Fibroblast of peridontal ligament (primary cell): ENCODE measurements around the gene ATG7.

Experiments
- DNase-seq: peaks from one replicate; pipeline ENCODE4 v3.0.0-alpha.2; 2010; ENCODE audit errors: extremely low read depth

The ATG7 gene

DNA sequence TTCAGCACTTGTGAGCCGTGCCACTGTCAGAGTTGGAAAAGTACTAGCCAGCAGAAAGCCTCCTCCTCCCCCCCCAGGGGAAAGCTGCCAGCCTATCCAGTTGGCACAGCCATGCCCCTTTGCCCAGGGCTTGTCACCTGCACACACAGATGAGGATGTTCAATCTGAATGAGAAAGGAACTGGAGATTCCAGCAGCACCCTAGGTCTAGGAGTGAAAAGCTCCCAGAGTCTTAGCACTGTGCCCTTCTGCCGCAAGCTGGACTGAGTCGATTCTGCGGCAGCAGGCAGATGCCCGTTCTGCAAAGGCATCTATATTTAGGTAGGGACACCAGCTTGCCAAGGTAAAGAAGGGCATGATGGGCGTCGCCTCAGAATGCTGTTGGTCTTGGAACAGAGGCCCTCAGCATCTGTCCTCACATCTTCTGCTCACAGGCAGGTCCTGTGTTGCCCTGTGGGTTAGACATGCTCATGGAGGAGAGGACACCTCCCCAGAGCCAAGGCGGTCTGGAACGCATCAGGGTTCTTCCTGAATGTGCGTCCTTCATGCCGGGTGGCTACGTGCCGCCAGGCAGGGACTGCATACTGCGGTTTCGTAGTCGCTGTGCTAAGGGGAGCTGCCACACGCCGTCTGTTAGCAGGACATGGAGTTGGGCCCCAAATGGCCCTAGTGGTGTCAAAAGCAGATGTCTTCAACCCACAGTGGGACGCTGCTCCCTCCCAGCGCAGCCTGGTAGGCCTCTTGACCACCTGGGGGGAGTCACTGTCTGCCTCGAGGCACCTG lies 262.0 kb downstream of the ATG7 start:
- DNase-seq: no peak

DNA sequence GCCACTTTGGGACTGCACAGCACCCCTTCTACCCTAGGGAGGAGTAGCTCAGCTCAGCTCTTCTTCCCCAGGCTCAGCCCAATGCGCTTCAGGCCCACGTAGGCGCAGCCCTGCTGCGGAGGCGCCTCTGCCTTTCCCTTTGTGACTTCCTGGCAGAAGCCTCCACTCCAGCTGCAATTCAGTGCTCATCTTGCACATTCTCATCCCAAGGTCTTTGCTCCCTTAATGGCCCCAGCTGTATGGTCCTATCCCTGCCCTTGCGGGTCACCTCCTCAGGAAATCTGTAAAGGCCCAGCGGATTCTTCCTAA lies 262.6 kb downstream of the ATG7 start:
- DNase-seq: no peak

DNA sequence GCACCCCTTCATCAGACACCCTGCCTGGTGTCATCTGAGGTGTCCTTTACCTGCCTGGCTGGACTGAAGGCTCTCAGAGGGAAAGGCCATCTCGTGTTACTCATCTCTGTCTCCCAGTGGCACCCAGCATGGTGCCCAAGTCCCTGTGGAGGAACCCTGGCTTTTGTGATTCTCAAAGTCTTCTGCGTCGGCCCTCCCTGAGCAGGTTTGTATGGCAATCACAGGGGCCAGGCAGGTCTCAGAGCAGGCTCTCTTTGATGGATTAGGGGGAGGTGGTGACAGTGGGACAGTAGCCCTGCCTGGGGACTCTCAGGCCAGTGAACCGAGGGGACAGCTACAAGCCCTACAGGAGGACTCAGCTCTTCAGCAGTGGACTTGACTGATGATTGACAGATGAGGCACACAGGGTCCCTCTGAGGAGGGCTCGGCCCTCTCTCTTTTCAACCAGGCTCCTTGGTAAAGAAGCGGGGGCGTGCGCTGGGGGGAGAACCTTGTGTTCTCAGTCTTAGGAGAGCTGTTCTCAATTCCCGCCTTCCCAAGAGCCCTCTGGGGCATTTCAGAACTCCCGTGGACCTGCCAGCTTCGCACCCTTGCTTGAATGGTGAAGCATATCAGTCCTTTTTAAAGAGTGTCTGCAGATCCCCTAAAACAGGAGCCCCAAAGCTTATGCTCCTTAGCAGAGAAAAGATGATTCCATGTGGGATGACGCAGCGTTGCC lies 263.2 kb downstream of the ATG7 start:
- DNase-seq: no peak

DNA sequence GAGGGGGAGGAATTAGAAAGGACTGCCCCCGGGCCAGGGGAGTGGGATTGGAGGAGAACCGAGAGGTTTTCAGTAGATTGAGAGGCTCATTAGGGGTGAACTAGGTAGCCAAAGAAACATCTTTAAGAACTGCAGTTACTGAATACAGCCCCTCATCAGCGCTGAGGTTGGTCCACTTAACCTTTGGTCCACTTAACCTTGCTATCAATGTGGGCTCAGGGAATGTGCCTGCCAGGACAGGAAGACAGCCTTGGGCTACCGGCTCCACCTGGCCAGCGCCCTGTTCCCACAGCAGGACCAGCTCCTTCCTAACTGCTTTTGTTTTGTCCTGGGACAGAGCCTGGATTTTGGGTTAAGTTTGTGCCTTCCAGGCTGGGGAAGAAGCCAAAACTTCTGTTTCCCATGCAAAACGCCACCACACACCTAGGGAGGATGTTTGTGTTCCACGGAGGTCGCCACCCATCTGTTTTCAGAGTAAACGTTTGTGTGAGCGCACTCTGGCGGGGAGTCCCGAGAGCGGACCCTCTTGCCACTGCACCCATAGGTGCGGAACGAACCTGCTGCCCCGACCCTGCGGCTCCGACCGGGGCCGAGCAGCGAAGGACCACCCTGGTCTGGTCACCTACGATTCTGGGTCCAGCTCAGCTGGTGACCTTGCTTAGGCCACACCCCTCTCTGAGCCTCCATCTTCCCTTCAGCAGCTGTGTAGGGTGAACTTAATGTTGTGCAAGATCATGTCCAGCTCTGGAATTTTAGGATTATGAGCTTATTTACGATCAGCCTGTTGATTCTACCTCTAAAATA lies 264.1 kb downstream of the ATG7 start:
- DNase-seq: no peak

DNA sequence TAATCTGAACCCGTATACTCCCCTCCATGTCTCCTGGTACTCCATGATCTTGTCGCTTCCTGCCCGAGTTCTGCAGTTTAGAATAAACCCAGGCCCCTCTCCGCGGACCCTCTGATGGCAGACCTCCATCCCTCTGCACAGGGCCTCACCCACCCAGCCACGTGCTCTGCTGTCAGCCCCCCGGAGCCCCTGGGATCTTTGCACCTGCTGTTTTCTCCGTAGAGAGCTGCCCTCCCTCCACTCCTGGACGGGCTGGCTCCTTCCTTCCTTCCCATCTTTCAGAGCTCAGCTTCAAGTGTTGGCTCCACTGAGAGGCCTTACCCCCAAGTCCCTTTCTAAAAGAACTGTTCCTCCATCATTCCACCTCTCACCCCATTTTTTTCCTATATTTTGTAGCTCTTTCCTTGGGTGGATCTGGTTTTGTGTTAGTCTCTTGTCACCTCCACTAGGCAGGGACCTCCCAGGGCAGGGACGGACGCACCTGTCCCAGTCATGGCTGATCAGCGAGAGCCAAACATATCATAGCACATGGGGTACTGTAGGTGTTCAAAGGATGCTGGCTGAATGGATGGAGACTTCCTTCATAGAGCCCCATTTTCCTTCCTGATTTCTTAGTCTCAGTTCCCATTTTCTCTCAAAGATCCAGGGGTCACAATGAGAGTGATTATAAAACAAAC lies 264.9 kb downstream of the ATG7 start:
- DNase-seq: no peak

DNA sequence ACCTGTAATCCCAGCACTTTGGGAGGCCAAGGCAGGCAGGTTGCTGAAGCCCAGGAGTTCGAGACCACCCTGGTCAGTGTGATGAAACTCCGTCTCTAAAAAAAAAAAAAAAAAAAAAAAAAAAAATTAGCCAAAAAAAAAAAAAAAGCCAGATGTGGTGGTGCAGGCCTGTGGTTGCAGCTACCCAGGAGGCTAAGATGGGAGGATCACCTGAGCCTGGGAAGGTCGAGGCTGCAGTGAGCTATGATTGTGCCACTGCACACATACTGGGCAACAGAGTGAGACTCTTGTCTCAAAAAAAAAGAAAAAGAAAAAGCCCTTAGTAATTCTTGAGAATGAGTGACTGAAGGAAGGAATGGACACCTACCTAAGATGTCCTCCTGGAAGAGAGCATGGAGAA lies 266.4 kb downstream of the ATG7 start:
- DNase-seq: no peak

DNA sequence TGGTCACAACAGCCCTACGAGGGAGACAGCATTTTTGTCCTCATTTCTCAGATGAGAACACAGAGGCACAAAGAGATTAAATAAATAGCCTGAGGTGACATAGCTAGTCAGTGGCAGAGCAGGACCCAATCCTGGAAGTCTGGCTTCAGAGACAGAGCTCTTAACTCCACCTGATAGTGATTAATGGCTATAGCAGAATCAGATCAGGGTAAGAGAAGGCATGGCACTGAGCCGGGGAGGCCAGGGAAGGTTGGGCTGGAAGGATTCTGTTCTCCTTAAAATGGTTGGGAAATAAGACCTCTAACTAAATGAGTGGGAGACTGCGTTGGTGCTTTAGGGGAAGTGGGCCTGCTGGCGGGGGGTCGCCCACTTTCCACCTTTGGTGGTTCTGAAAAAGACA lies 267.0 kb downstream of the ATG7 start:
- DNase-seq: no peak

DNA sequence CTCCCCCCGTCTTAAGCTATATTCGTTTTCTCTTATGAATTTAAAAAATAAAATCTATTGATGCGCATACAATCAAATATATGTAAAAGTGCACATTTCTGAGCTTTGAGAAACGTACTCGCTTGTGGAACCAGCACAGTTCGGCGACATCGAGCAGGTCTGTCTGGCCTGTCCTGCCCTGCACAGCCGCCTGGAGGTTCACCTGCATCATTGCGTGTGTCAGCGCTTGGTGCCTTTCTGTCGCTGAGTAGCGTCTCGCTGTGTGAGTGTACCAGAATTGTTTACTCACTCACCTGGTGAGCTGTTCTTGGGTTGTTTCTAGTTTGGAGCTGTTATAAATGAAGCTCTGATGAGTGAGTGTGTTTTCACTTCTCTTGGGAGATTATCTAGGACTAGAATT lies 267.5 kb downstream of the ATG7 start:
- no peak for DNase-seq

DNA sequence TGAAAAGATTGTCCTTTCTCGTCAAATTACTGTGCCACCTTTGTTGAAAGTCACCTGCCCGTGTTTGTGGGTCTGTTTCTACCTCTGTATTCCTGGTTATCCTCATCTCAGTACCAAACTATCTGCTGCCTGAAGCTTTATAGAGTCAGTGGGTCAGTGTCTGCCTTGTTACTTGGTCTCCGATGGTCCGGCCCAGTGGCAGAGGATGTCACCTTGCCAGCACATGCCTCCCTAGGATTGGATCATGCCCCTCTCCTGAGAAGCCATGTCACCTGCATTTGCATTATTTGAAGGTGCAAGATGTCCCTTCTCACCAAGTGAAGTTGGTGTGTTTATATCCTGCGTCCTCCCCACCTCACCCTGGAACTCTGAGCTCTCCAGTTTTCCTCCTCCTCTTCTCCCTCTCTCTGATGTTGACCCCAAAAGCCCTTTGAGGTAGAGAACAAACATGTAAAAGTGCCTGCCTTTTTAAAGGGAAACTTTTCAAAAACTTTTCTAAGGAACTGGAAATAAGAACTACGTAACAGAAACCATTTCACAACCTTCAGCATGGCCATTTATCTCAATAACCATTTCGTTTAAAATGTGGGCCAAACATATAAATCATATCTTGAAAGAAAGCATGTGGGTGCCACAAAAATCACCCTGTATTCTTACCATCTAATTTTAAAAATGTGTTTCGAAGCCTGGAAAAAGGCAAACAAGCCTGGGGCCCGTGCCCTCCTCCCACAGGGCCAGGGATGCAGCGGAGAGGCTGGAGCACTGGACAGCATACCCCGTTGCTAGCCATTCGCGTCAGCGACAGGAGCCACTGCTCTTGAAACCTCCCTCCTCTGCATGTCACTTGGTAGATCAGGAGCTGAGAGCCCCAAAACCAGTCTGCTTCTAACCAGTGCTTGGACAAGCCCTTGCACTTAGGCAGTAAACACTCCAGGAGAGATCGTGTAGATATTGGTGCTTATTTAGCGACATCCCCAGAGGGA lies 269.4 kb downstream of the ATG7 start:
- DNase-seq: no peak

DNA sequence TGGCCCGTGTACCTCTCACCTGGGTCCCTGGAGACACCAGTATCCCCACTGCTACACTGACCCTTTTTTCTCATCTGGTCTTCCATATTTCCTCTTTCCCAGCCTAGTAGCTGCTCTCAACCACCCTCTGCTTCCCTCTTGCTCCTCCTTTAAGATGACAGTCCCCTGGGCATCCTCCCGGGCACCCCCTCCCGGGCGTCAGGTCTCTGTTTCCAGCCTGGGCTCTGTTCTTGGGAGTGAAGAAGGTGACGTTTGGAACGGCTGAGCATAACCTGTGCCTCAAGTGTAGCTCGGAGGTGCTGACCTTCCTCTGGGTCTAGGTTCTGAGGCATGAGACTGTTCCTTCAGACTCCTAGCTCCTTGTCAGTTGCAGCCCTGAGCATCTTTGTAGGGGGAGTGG lies 270.4 kb downstream of the ATG7 start:
- DNase-seq: no peak

DNA sequence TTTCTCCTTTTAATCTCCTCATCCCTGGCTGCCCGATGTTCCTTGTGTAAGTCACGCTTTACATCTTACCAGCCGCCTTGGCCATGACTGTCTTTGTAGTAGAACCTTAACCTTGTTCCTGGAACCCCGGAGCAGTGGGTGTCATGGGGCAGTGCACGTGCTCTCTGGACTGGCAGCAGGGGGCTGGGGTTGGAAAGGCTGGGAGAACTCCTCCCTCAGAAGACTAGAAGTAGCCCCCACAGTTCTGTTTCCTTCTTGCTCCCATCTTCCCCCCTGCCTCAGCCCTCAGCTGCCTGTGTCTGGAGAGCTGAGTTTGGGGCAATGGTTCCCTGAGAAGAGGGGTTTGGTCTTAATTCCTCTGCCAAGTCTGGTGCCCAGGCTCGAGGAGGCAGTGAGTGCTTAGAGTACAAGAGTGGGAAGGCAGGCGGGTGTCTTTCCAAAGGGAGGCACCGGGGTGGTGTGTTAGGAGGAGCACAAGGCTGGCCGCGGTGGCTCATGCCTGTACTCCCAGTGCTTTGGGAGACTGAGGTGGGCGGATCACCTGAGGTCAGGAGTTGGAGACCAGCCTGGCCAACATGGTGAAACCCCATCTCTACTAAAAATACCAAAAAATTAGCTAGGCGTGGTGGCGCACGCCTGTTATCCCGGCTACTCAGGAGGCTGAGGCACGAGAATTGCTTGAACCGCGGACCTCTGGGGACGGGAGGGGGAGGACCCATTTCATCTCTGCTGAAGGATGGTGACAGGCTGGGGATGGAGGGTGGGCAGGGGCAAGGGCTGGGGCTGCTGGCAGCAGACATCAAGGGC lies 271.1 kb downstream of the ATG7 start:
- no peak for DNase-seq

DNA sequence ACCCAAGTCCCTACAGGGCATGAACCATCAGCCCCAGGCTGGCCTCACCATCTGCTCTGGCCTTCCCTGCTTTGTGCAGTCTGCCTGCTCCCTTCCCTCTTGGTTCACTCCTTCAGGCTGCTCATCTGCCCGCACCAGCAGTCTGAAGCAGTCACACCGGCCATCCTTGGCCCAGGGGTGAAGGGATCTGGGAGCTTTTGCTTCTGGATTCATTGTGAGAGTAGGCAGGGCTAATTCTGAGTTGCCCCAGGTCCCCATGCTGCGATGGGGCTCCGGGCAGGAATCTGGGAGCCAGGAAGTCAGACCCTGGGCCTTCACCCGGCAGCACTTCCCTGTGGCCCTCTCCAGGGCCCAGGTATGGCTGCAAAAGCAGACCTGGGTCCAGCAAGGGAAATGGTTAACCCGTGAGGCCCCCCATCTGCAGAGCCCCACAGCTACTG lies 271.8 kb downstream of the ATG7 start:
- no peak for DNase-seq

DNA sequence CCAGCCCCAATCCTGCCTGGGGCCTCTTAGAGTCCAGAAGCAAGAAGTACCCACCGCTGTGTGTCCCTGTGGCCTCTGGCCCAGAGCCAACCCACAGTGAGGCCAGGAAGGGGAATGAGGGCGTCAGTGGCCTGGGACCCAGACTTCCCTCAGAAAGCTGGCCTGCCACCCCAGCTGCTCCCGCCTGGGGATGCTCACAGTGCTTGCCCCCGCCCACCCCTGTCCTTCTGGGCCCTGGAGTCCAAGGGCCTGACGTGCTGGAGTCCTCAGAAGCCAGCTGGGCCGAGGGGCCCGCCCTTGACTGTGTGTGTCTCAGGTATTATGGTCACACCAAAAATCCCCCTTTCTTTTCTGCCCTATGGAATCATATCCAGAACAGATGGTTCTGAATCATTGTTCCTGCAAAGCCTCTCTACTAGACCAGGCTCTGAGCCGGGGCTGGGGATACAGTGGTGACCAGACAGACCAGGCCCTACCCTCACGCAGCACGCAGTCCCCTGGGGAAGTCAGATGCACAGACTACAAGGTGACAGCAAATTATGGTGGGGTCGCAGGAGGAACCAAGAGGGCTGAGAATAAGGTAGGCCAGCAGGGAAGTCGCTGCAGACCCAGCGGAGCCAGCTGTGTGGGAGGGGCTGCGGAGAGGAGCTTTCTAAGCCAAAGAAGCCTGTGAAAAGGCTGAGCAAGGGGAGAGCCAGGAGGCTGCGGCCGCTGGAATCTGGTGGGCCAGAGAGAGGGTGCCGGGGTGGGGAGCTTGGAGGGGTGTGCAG lies 272.4 kb downstream of the ATG7 start:
- DNase-seq: no peak

DNA sequence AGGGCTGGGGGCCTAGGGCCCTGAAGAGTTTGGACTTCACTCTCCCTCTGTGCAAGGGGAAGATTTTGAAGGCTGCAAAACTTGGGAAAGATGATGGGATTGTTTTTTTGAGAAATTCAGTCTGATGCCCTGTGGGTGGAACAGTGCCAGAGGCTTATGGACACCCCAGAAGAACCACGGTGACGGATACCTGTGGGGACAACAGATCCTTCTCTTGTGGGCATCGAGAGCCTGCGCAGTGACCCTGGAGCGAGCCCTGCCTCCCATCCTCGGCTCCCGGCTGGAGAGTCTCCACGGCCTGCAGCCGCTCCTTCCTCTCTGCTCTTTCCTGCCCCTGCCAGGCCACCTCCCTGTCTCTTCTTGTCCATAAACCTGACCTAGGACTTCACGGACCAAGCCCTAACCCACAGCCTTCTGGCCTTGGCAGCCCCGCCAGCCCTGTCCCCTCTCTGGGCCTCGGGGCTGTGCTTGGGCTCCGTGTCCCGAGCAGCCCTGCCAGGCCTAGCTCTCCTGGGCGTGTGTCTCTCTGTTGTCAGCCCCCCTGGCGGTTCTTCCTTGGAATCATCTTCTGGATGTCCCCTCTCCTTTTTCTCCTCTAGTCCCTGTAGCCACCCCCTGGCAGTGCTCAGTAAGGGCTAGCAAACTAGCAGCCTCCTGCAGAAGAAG lies 273.1 kb downstream of the ATG7 start:
- DNase-seq: no peak

DNA sequence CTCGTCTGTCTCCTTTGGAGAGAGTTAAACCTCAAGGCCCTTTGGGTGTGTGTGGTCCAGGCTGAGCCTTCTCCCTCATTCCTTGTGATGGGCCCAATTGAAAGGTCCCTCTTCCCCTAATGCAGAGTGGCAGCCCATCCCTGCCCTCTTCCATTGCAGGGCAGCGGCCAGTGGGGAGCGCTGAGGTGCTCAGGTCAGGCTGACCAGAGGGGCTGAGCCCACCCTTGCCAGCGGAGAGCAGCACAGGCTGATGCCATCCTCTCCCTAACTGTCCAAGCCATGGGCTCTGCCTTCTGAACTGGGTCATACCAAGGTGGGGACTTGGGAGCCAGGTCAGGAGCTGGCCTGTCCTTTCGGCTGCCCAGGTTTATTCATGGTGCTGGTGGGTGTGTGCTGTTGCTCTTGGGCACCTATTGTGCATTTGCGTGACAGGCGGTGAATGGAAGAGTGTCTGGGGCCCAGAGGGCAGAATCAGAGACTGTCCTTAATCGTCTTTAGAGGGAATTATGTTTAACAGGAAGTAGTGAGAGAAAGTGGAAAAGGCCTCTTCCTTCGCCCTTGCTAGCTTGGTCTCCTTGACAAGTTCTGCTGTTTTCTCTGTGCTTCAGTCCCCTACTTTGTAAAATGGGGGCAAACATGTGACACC lies 274.6 kb downstream of the ATG7 start:
- no peak for DNase-seq

DNA sequence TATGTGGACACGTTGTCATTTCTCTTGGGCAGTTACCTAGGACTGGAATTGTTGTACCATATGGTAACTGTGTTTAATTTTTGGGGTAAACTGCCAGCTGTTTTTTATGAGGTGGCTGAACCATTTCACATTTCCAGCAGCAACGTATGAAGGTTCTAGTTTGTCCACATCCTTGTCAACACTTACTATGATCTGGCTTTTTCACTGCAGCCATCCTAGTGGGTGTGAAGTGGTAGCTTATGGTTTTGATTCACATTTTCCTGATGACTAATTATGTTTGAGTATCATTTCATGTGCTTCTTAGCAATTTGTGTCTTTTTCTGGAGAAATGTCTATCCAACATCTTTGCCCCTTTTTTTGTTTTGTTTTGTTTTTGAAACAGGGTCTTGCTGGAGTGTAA lies 275.3 kb downstream of the ATG7 start:
- no peak for DNase-seq

DNA sequence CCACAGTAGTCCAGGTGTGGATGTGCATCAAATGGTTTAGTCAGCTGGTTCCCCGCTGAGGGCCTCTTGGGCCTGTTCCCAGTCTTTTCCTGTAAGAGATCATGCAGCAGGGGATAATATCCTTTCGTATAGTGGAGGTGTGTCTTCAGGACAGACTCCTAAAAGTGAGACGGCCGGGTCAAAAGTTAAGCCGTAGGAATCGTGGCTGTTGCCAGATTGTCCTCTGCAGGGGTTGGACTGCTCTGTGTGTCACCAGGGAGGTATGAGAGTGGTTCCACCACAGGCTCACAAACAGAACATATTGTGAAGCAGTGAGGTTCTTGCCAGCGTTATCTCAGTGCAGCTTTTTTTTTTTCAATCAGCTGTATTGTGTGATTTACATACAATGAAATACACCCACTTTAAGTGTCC lies 276.5 kb downstream of the ATG7 start:
- no peak for DNase-seq

DNA sequence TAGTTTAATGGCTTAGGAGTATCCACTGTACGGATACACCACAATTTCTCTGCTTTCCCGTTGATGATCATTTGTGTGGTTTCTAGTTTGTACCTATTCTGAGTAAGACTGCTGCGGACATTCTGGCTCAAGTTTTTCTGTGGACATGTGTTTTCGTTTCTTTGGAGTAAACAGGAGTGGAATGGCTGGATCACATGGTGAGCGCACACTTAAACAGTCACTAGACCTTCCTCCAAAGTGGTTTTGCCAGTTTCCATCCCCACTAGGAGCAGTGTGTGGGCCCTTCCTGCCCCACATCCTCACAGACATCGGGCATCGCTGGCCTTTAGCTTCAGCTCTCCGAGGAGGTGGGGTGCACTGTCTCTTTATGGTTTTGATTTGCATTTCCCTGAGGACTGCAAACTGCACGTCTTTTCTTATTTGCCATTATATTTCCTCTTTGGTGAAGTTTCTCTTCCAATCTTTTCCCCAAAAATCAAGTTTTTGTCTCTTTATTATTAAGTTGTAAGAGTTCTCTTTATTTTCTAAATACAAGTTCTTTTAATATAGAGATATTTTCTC lies 277.5 kb downstream of the ATG7 start:
- peak; percentile 42 for DNase-seq
